Stomach (tissue), 4 donors: ENCODE data around the gene TFCP2L1.

Experiments used
- CTCF ChIP-seq, 7 experiments: fragments of 450-650 bp in 4 of 7; fragments of 200-600 bp in 3 of 7; sonication (generic) in 3 of 7; IDR thresholded peaks; one replicate each; pipeline ENCODE4 v1.5.1; 2016 to 2019; ENCODE audit warnings: antibody characterized with exemption in 7 of 7, control low read depth in 2 of 7, mild to moderate bottlenecking in 1 of 7
- POLR2A ChIP-seq, 4 donors: fragments of 450-650 bp; IDR thresholded peaks; one replicate each; pipeline ENCODE4 v1.6.1; 2016; ENCODE audit warnings: antibody characterized with exemption in 4 of 4, control low read depth in 2 of 4, mild to moderate bottlenecking in 1 of 4, moderate library complexity in 1 of 4

- TF ChIP-seq CTCF (IDR thresholded peaks at IDR 0.05) (no peak), POLR2A (IDR thresholded peaks at IDR 0.05) (no peak)
Observed at GRCh38 chr2:121321476-121321875, 36.5 kb upstream of the TFCP2L1 start.
